Brain microvascular endothelial cell (primary cell): ENCODE measurements around the gene TMEM158.

Experiments
- DNase-seq: peaks from one replicate; pipeline ENCODE4 v3.0.0-alpha.2; 2020
- H3K27ac ChIP-seq: fragments of 250-450 bp; sonication (Bioruptor Pico); 2 replicates; pipeline ENCODE4 v1.5.1; 2020; ENCODE audit warnings: mild to moderate bottlenecking, moderate library complexity
- H3K27me3 ChIP-seq: fragments of 250-450 bp; sonication (Bioruptor Pico); replicated peaks from 2 replicates; pipeline ENCODE4 v1.5.1; 2020; ENCODE audit warnings: mild to moderate bottlenecking
- H3K36me3 ChIP-seq: fragments of 250-450 bp; sonication (Bioruptor Pico); replicated peaks from 2 replicates; pipeline ENCODE4 v1.5.1; 2020; ENCODE audit warnings: mild to moderate bottlenecking
- H3K4me3 ChIP-seq: 2 replicates; pipeline ENCODE4 v1.5.1; 2011; ENCODE audit warnings: low read depth, mild to moderate bottlenecking, control low read depth, low read length, moderate library complexity
- in situ Hi-C: cut with HindIII; loops from 2 replicates; pipeline ENCODE4 v1.10.0; 2017; ENCODE audit warnings: low sequenced_read_pairs, low pct_ligation_motif_present
- TF ChIP-seq, protein P1 (sequence below): IDR thresholded peaks from 2 replicates; pipeline ENCODE4 v1.5.1; 2011; ENCODE audit warnings: low read depth, mild to moderate bottlenecking, moderate library complexity, low read length, control low read depth, inconsistent platforms; ENCODE audit errors: missing control alignments

Gene TMEM158

DNA sequence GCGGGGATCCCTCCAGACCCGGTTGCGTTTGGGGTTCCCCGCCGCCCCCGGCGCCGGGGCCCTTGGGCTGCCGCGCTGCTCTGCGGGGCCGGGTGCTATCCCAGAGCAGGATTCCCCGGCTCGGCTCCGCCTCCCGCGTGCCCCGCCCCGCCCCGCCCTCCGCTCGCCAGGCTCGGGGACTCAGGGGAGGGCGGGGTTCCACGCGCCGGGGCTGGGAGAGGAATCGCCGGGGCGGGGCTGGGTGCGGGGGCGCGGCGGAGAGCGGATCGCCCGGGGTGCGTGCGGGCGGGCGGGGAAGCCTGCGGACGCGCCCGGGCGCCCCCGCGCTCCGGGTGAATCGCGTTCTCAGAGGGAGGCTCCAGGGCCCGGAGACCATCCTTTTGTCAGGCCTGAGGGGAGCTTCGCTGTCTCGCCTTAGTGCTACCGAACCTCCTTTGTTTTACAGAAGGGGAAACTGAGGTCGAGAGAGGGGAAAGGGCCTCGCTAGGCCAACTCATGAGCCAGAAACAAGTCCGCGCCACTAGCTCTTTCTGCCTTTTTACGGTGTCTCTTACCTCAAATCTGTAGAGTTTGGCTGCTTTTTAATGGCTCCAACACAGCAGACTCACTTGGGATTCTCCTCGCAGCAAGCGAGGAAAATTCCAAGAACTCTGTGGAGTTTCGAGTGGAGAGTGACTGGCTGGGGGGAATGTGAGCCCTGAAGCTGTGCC is at the start of gene TMEM158:
TSS of gene TMEM158 (minus strand) at position 82 of the 710 bp plus-strand sequence. CDS start 260 bp downstream, outside the sequence.
- H3K4me3 ChIP-seq: peak within 1 kb of the TSS; percentile 66
- H3K27me3 ChIP-seq: peaks cover 4% of the 10 kb centered on the region
- no peaks in the 10 kb centered on the region for H3K36me3 ChIP-seq
- peak; percentile 44 for DNase-seq
- no peak within 1 kb of the TSS for H3K27ac ChIP-seq
- TF ChIP-seq, protein P1, sequence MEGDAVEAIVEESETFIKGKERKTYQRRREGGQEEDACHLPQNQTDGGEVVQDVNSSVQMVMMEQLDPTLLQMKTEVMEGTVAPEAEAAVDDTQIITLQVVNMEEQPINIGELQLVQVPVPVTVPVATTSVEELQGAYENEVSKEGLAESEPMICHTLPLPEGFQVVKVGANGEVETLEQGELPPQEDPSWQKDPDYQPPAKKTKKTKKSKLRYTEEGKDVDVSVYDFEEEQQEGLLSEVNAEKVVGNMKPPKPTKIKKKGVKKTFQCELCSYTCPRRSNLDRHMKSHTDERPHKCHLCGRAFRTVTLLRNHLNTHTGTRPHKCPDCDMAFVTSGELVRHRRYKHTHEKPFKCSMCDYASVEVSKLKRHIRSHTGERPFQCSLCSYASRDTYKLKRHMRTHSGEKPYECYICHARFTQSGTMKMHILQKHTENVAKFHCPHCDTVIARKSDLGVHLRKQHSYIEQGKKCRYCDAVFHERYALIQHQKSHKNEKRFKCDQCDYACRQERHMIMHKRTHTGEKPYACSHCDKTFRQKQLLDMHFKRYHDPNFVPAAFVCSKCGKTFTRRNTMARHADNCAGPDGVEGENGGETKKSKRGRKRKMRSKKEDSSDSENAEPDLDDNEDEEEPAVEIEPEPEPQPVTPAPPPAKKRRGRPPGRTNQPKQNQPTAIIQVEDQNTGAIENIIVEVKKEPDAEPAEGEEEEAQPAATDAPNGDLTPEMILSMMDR: no peak
- in situ Hi-C loops: no loop called here

DNA sequence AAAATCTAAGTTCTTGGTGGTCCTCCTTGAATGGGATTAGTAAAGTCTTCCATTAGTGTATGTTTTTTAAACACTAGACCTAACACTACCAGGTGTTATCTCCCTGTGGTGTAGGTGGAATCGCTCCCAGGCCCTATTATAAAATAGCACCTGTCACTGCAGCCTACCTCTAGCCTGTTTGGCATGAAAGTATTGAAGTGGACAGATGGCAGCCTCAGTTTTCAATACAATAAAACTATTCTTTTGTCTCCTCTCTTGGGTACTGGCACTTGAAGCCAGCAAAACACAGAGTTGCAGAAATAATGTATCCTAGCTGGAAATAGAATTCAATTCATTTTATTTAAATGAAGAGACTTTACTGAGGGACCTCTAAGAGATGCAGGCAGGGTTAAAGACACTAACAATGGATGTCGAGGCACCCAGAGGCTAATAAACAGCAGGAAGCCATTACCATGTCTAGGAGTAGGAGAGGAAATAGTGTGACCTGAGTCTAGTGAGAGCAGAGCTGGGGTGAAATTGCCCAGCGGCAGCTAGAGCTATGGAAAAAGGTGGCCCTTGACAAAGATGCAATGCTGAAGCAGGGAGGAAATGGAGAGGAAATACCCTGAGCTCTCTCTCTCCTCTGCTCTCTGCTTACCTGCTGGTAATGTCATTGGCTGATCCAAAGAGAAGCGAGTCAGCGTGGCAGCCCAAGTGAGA is 49.1 kb upstream of the TMEM158 start:
- in situ Hi-C loops: no loop called here
- Histone ChIP-seq H3K36me3 (no peaks in the 10 kb centered on the region), H3K4me3 (no peak overlapping the region), H3K27ac (no peak overlapping the region), H3K27me3 (no peaks in the 10 kb centered on the region)
- no peak for DNase-seq
- TF ChIP-seq, protein P1: no peak

DNA sequence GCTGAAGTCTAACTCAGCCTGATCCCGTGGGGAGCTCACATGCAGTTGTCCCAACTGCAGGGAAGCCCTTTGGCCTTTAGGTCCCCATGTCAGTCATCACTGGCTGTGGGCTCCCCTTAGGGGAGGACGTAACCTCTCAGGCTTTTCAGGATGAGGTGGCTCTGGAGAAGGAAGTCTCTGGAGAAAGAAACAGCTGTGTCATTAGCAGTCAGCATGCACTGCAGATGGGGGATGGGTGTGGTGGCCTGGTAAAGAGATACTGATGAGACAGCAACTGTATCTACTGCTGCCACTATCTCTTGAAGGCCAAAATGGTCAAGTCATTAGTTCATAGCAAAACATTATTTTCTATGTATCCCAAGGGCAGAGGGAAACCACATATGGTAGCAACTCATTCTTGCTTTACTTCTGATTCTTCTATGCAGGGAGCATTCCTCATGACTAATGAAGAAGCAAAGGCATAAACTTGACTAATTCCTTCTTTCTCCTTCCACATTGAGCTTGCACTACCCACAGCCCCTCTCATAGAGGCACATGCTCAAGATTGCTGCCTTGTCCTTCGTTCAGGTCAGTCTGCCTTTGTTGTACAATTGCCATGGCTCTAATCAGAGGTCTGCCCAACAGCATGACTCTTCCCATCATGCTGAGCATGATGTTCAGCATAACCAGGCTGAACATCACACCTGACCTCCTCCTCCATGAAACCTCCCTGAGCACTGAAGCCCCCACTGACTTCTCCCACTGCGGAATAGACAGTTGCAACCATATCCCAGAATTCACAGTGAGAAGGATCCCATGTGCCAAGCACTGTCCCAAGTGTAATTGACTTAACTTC is 47.8 kb upstream of the TMEM158 start:
- Histone ChIP-seq H3K4me3 (no peak overlapping the region), H3K27me3 (no peaks in the 10 kb centered on the region), H3K27ac (no peak overlapping the region), H3K36me3 (no peaks in the 10 kb centered on the region)
- in situ Hi-C loops: no loop called here
- peak; percentile 11 for DNase-seq
- TF ChIP-seq, protein P1: no peak

DNA sequence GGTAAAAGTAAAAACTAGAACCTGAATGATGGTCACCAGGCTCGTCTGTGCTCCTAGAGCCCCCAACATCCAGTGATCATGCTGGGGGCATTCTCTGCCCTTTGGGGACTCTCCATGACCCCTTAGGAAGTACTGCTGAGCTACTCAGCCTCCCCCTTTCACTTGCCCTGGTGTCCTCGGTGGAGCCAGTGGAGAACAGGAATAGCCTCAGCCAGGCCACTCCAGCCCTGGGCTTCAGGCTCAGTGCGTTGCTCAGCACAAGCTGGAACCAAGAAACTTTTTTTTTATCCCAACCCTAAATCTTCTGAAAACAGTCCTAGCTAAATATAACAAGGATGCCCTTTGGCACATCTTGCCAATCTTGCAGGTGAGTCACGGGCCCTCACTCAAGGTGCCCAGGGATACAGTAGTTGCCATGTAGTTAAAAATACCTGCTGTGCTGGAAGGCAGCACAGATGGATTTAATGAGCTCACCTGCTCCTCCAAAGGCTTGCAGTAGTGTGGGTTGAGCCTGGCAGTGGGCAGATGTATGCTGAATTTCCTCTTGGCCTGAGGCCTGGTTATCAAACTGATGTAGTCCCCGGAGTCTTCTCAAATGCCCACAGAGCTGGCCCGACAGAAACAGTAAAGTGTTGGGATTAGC is 46.9 kb upstream of the TMEM158 start:
- H3K27ac ChIP-seq: no peak overlapping the region
- in situ Hi-C loops: no loop called here
- no peaks in the 10 kb centered on the region for H3K27me3 ChIP-seq
- DNase-seq: no peak
- H3K36me3 ChIP-seq: no peaks in the 10 kb centered on the region
- no peak overlapping the region for H3K4me3 ChIP-seq
- TF ChIP-seq, protein P1: no peak

DNA sequence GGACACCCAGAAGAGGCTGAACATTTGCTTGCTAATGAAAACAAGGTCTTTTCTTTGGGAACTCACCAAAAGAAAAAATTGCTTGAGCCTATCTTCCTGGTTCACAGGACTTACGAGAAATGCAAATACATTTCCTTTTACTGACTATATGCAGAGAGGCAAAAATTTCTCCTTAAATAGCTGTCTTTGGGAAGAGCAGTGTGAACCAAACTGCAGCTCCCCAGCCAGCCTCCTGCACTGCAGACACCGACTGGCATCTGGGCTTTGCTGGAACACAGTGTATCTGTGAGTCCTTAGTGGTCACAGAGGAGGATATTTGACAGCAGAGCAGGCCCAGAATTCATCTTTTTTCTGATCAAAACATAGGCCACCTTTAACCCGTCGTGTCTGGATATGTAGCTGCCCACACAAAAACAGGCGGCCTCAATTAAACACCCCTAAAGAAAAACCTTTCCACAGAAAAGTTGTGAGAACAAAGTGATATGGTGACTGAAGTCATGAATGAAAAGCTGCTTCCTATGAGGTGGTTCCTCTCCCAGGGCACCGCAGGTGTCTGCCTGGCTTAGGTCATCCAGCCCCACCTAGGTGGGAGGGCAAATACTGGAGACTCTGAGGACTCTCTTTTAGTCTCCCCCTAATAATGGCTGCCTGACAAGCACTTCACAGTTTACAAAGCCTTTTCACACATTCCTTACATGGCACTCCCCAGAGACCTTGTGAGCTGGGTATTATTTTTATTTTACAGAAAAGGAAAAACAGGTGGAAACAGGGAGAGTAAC is 46.1 kb upstream of the TMEM158 start:
- TF ChIP-seq, protein P1: no peak
- no peaks in the 10 kb centered on the region for H3K27me3 ChIP-seq
- no peak for DNase-seq
- H3K27ac ChIP-seq: no peak overlapping the region
- H3K4me3 ChIP-seq: no peak overlapping the region
- H3K36me3 ChIP-seq: no peaks in the 10 kb centered on the region
- in situ Hi-C loops: no loop called here
